Left renal cortex interstitium (tissue), 4 donors: ENCODE measurements around the gene CNBP. TPM values are rescaled to one million over a fixed set of nuclear protein-coding genes. Genes with fewer than 3 reads are reported as not detected.
"Not testable (repeated sequence)": the region's sequence is repeated elsewhere in the genome, so short reads cannot be mapped to it uniquely, and the experiment has no call there.

ENCODE experiments used
- DNase-seq, 4 donors: peaks; one replicate each; pipeline ENCODE4 v3.0.0-alpha.2; 2013; ENCODE audit warnings: low read depth in 4 of 4, low spot score in 2 of 4, missing footprints in 1 of 4
- polyA plus RNA-seq, 4 donors: library from polyadenylated mRNA; unstranded; fragments of 120-200 nt; gene quantifications; one replicate each; pipeline ENCODE4 v1.2.1, GENCODE V29; 2013; ENCODE audit not compliant: insufficient read length in 4 of 4

CNBP gene
- polyA plus RNA-seq, 4 donors, result 338 to 467 (median 398) TPM

- no peak for DNase-seq
These were observed 4.2 kb upstream of the CNBP start for GRCh38 chr3:129187857-129188256.

DNA sequence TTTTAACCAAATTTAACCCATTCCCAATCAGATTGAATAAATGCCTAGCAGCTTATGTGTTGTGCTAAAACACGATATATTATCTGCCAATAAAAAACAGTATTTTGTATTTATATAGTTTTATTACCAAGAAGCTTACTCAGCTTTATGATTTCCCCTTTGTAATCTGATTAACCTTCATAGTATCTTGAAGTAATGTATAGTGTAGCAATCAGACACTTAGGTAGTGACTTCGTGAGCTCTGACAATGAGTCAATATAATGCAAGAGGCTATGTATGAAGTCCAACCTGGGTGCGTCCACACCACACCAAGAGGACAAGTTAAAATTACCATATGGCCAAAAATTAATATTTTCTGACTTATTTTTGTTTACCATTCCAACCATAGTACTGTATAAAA, 2.1 kb upstream of the CNBP start:
- DNase-seq, result no peak

- not testable (repeated sequence) for DNase-seq
These were observed 1.3 kb upstream of the CNBP start for GRCh38 chr3:129184784-129185542.

DNA sequence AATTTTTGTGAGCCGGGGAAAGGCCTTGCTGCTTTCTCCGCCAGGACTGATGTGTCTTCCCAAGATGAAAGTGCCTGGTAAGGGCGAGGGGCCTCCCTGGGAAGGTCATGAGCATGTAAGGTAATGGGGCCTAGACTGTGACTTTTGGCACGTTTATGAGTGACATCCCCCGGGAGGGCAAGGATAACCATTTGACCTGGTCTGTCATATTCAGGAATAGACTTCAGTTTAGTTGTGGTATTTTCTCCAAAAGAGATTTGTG, 631 bp upstream of the CNBP start:
- no peak for DNase-seq

DNA sequence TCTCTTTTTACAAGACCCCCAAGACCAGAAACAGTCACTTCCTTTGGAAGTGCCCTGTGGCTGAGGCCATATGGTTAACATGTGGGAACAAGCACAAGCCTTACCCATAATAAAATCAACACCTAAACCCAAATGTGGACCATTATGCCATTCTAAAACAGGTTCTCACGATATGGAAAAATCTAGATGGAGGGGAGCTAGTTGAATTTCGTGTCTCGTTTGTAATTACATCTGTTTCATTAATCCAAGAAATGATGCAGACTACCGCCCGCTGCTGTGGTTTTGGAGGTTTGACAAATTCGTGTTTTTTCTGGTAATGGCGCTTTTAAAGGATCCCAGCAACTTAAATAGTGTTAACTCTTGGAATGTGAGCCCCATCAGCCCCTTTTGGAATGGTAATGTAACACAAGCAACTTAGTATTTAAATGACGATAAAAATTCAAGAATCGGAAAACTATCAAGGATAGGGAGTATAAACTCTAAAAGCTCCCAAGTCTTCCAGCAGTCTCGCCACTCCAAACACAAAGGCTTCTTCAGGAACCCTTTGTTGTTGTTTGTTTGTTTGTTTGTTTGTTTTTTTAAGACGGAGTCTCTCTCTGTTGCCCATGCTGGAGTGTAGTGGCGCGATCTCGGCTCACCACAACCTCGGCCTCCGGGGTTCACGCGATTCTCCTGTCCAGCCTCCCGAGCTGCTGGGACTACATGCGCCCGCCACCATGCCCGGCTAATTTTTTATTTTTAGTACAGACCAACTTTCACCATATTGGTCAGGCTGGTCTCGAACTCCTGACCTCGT, 1.1 kb downstream of the CNBP start:
- DNase-seq, result no peak

GRCh38 chr3:129181819-129182218, 1.9 kb downstream of the CNBP start:
- no peak for DNase-seq

DNA sequence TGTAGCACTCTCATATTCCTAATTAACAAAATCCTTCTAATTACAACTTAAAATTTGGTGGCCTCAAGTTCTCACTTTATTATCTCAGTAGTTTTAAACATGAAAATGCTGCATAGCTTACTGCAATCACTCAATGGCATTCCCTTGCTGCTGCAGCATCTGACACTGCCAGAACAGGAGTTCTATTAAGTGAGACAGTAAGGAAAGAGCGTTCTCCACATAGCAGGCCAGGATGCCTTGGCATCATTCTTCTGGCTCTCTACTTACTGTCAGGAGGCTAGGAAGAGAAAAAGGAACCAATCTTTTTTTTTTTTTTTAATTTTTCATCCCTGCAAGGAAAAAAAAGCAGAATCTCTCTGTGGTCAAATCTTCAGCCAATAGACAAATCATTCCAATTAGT, 3.2 kb downstream of the CNBP start:
- no peak for DNase-seq

- DNase-seq, result no peak
These were observed 7.6 kb downstream of the CNBP start for GRCh38 chr3:129176051-129176450.

DNA sequence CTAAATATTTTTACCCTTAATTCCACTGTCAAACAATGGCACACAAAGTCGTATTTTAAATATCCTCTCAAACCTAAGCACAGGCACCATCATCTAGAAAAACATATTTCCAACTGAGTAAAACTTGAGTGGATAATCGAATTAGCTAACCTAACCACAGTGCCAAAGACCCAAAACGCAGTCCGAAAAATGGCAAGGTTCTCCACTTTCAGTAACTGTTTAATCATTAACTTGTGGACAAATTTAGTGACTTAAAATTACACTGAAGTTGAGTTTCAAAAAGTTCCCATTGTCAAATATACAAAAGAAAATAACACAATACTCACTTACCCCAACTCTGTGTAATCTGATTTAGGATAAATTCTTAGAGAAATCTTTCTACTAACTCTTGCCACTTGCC, 10.0 kb downstream of the CNBP start:
- no peak for DNase-seq

DNA sequence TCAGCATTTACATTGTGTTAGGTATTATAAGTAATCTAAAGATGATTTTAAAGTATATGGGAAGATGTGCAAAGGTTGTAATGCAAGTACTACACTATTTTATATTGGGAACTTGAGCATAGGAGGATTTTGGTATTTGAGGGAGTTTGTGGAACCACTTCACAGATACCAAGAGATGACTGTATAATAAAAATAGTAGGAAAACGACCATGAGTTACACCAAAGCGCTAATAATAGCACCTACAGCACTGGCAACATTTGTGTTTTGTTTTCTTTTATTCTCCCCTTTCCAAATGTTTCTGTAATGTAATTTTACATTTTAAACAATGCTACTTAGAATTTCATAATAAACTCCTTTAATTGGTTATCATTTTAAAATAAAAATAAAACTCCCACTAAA, 10.5 kb downstream of the CNBP start:
- DNase-seq, result no peak

DNA sequence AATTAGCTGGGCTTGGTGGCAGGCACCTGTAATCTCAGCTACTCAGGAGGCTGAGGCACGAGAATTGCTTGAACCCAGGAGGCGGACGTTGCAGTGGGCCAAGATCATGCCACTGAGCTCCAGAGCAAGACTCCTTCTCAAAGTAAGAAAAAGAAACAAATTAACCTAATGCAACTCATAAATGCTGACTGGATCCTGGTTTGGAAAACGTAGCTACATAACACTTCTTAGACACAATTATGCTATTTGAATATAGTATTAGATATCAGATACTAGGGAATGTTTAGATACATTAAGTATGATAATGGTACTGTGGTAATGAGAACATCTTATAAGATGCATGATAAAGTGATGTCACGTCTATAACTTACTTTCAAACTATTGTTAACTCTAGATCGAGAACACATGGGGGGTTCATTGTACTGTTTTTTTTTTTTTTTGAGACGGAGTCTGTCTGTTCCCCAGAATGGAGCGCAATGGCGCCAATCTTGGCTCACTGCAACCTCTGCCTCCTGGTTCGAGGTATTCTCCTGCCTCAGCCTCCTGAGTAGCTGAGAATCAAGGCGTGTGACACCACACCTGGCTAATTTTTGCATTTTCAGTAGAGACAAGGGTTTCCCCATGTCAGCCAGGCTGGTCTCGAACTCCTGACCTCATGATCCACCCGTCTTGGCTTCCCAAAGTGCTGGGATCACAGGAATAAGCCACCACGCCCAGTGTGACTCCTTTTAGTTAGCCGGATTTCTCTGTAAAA, 16.9 kb downstream of the CNBP start:
- no peak for DNase-seq

DNA sequence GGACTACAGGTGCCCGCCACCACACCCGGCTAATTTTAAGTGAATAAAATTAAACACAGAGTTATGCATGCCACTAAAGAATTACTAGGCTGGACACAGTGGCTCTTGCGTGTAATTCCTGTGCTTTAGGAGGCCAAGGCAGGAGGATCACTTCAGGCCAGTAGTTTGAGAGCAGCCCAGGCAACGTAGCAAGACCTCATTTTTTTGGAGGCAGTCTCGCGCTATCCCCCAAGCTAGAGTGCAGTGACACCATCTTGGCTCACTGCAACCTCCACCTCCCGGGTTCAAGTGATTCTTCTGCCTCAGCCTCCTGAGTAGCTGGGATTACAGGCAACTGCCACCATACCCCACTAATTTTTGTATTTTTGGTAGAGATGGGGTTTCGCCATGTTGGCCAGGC, 18.1 kb downstream of the CNBP start:
- not testable (repeated sequence) for DNase-seq

- no peak for DNase-seq
These were observed 19.2 kb downstream of the CNBP start for GRCh38 chr3:129164500-129164899.

- no peak for DNase-seq
These were observed 20.7 kb downstream of the CNBP start for GRCh38 chr3:129162729-129163579.

DNA sequence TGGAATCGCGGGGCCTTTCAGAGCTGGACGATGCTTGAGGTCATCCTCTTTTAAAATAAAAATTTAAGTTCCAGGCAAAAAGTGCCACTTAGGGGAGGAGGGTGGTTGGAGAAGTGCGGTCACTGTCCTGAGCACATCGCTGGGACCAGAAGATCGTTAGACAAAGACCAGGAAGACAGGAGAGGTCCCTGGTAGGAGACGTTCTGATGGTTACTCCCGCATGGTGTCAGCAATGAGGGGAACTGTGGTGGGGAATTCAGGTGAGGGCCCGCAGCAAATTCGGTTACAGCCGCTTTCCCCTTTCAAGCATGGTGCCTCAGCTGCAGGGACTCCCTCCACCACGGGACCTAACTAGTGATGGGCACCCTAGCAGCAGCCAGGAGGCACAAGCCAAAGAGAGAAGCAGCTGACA, 21.8 kb downstream of the CNBP start:
- DNase-seq, result no peak

DNA sequence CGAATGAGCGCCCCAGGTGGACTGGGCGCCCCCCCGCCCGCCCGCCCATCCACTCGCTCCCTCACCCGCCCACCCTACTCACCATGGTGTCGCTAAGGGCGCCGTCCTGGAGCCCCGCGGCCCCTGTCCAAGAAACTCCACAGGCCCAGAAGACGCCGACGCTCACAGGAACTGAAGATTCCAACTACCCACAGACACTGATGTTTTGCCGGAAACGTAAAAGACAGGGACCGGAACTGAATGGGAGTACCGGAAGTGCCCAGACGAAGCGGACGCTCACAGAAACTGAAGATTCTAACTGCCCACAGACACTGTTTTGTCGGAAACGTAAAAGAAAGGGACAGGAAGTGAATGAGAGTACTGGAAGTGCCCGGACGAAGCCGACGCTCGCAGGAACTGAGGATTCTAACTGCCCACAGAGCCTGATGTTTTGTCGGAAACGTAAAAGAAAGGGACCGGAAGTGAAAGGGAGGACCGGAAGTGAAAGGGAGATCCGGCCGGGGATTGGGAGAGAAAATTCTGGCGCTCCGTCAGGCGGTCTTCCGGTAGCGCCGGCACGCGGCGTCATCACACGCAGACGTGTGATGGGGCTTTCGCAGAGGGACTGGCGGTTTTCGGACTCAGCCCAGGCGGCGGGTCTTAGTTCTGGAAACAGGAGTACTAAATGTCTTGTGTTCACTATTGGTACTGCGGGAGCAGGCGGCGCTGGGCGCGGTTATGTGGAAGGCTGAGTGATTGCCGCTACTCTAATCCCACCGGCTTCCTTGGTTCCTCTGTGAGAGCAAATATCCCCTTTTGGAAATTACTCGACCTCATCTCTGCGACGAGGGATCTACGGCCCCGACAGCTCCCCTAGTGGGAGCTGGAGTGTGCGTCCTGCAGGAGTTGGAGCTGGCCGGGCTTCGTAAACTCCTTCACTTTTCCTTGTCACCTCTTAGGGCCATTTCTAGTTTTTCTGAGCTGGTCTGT, 22.5 kb downstream of the CNBP start, which contains the start of gene ISY1:
TSS of gene ISY1 (minus strand) at position 173 of the 969 bp plus-strand sequence. CDS start at position 85, 88 bp downstream.
- peak; percentile 95 to 100 (median 96) for DNase-seq

- no peak for DNase-seq
These were observed 38.9 kb downstream of the CNBP start for GRCh38 chr3:129144786-129145185.

DNA sequence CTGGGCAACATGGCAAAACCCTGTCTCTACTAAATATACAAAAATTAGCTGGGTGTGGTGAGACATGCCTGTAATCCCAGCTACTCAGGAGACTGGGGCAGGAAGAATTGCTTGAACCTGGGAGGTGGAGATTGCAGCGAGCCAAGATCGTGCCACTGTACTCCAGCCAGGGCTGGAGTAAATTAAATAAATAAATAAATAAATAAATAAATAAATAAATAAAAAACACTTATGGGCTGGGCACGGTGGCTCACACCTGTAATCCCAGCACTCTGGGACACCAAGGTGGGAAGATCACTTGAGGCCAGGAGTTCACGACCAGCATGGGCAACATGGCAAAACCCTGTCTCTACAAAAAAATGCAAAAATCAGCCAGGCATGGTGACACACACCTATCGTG, 42.7 kb downstream of the CNBP start:
- not testable (repeated sequence) for DNase-seq

GRCh38 chr3:129139911-129140310, 43.8 kb downstream of the CNBP start:
- no peak for DNase-seq
